Measurements from ENCODE around the gene MLN.

The MLN gene

GRCh38 chr6:33808641-33809180 lies 4.9 kb upstream of the MLN start:
- Histone ChIP-seq H3K79me2 (ENCODE audit: insufficient read depth, low read length) (no peaks in the 10 kb centered on the region), H3K4me2 (ENCODE audit: insufficient read depth, low read length) (no peak overlapping the region), H3K27me3 (ENCODE audit: insufficient read depth, low read length, poor library complexity) (peaks cover 21% of the 10 kb centered on the region), H3K36me3 (ENCODE audit: insufficient read depth, low read length) (no peaks in the 10 kb centered on the region), H4K20me1 (ENCODE audit: insufficient read depth, low read length) (0 out of 2 replicates have a peak, but pooled peaks cover 2% of the 10 kb centered on the region), H3K4me1 (ENCODE audit: insufficient read depth, low read length) (peaks cover 7% of the 10 kb centered on the region; the same call in 1 of the 2 replicates), H3K9ac (ENCODE audit: low read depth, low read length) (no peak overlapping the region), H3K9me3 (ENCODE audit: insufficient read depth, low read length, severe bottlenecking) (no peaks in the 10 kb centered on the region), H2AFZ (ENCODE audit: low read depth, low read length) (no peak overlapping the region), H3K27ac (ENCODE audit: low read length) (no peak overlapping the region), H3K4me3 (ENCODE audit: low read depth in 1 of 2, low read length in 2 of 2) (no peak overlapping the region)
- no peak for TF ChIP-seq CTCF (IDR thresholded peaks at IDR 0.05; ENCODE audit: borderline replicate concordance, extremely low read depth, low read length, poor library complexity, severe bottlenecking)
- no peak for TF ChIP-seq EZH2 (IDR thresholded peaks at IDR 0.05; ENCODE audit: borderline replicate concordance, low read depth, low read length, severe bottlenecking)
- ATAC-seq (ENCODE audit: insufficient read depth, low read depth) (no peak), DNase-seq (no peak)

GRCh38 chr6:33807606-33808005 lies 3.8 kb upstream of the MLN start:
- no peaks in the 10 kb centered on the region for H3K79me2 ChIP-seq (ENCODE audit: insufficient read depth, low read length)
- H3K9ac ChIP-seq (ENCODE audit: low read depth, low read length) = no peak overlapping the region
- H3K4me2 ChIP-seq (ENCODE audit: insufficient read depth, low read length) = no peak overlapping the region
- no peak for TF ChIP-seq EZH2 (IDR thresholded peaks at IDR 0.05; ENCODE audit: borderline replicate concordance, low read depth, low read length, severe bottlenecking)
- no peak for TF ChIP-seq CTCF (IDR thresholded peaks at IDR 0.05; ENCODE audit: borderline replicate concordance, extremely low read depth, low read length, poor library complexity, severe bottlenecking)
- ATAC-seq (ENCODE audit: insufficient read depth, low read depth) = no peak
- no peaks in the 10 kb centered on the region for H3K9me3 ChIP-seq (ENCODE audit: insufficient read depth, low read length, severe bottlenecking)
- H3K27ac ChIP-seq (ENCODE audit: low read length) = no peak overlapping the region
- H3K4me3 ChIP-seq (ENCODE audit: low read depth in 1 of 2, low read length in 2 of 2) = no peak overlapping the region
- H3K27me3 ChIP-seq (ENCODE audit: insufficient read depth, low read length, poor library complexity) = peaks cover 23% of the 10 kb centered on the region
- H4K20me1 ChIP-seq (ENCODE audit: insufficient read depth, low read length) = 0 out of 2 replicates have a peak, but pooled peaks cover 2% of the 10 kb centered on the region
- H3K4me1 ChIP-seq (ENCODE audit: insufficient read depth, low read length) = peaks cover 7% of the 10 kb centered on the region; the same call in 1 of the 2 replicates
- no peak overlapping the region for H2AFZ ChIP-seq (ENCODE audit: low read depth, low read length)
- DNase-seq = no peak
- H3K36me3 ChIP-seq (ENCODE audit: insufficient read depth, low read length) = no peaks in the 10 kb centered on the region

- Histone ChIP-seq H3K4me3 (ENCODE audit: low read depth in 1 of 2, low read length in 2 of 2) (no peak overlapping the region), H2AFZ (ENCODE audit: low read depth, low read length) (no peak overlapping the region), H3K4me1 (ENCODE audit: insufficient read depth, low read length) (peaks cover 7% of the 10 kb centered on the region; the same call in 1 of the 2 replicates), H3K9me3 (ENCODE audit: insufficient read depth, low read length, severe bottlenecking) (no peaks in the 10 kb centered on the region), H3K79me2 (ENCODE audit: insufficient read depth, low read length) (no peaks in the 10 kb centered on the region), H3K27me3 (ENCODE audit: insufficient read depth, low read length, poor library complexity) (peaks cover 26% of the 10 kb centered on the region), H3K4me2 (ENCODE audit: insufficient read depth, low read length) (no peak overlapping the region), H3K27ac (ENCODE audit: low read length) (no peak overlapping the region), H4K20me1 (ENCODE audit: insufficient read depth, low read length) (0 out of 2 replicates have a peak, but pooled peaks cover 2% of the 10 kb centered on the region), H3K9ac (ENCODE audit: low read depth, low read length) (no peak overlapping the region), H3K36me3 (ENCODE audit: insufficient read depth, low read length) (no peaks in the 10 kb centered on the region)
- TF ChIP-seq CTCF (IDR thresholded peaks at IDR 0.05; ENCODE audit: borderline replicate concordance, extremely low read depth, low read length, poor library complexity, severe bottlenecking) (no peak), EZH2 (IDR thresholded peaks at IDR 0.05; ENCODE audit: borderline replicate concordance, low read depth, low read length, severe bottlenecking) (no peak)
- DNase-seq = no peak
- no peak for ATAC-seq (ENCODE audit: insufficient read depth, low read depth)
These were observed 3.0 kb upstream of the MLN start for GRCh38 chr6:33806841-33807240.

Measured in DND-41 (cell line).